ENCODE measurements around the gene ZXDC.

The ZXDC gene

GRCh38 chr3:126407412-126408044, 68.2 kb downstream of the ZXDC start:
- no peak for DNase-seq
- H3K27ac ChIP-seq: no peak overlapping the region
- H3K4me3 ChIP-seq (ENCODE audit: low read depth, low read length): no peak overlapping the region
- no peaks in the 10 kb centered on the region for H3K36me3 ChIP-seq
- H3K27me3 ChIP-seq (ENCODE audit: insufficient read depth, low read depth, severe bottlenecking): no peaks in the 10 kb centered on the region
- no peaks in the 10 kb centered on the region for H3K9me3 ChIP-seq (ENCODE audit: severe bottlenecking)
- TF ChIP-seq CTCF (IDR thresholded peaks at IDR 0.05; ENCODE audit: low read depth, low read length): no peak

GRCh38 chr3:126406389-126407296, 69.0 kb downstream of the ZXDC start:
- no peaks in the 10 kb centered on the region for H3K27me3 ChIP-seq (ENCODE audit: insufficient read depth, low read depth, severe bottlenecking)
- H3K9me3 ChIP-seq (ENCODE audit: severe bottlenecking): no peaks in the 10 kb centered on the region
- H3K4me3 ChIP-seq (ENCODE audit: low read depth, low read length): no peak overlapping the region
- H3K27ac ChIP-seq: no peak overlapping the region
- no peak for TF ChIP-seq CTCF (IDR thresholded peaks at IDR 0.05; ENCODE audit: low read depth, low read length)
- DNase-seq: no peak
- no peaks in the 10 kb centered on the region for H3K36me3 ChIP-seq

GRCh38 chr3:126402666-126403302, 72.9 kb downstream of the ZXDC start:
- no peak for DNase-seq
- Histone ChIP-seq H3K4me3 (ENCODE audit: low read depth, low read length) (no peak overlapping the region), H3K27me3 (ENCODE audit: insufficient read depth, low read depth, severe bottlenecking) (no peaks in the 10 kb centered on the region)

GRCh38 chr3:126402178-126402577, 73.5 kb downstream of the ZXDC start:
- no peak for TF ChIP-seq CTCF (IDR thresholded peaks at IDR 0.05; ENCODE audit: low read depth, low read length)
- no peaks in the 10 kb centered on the region for H3K36me3 ChIP-seq
- no peak for DNase-seq
- no peak overlapping the region for H3K4me3 ChIP-seq (ENCODE audit: low read depth, low read length)
- H3K27me3 ChIP-seq (ENCODE audit: insufficient read depth, low read depth, severe bottlenecking): no peaks in the 10 kb centered on the region
- H3K27ac ChIP-seq: no peak overlapping the region
- no peaks in the 10 kb centered on the region for H3K9me3 ChIP-seq (ENCODE audit: severe bottlenecking)

More at GRCh38 chr3:126402666-126403302, 72.9 kb downstream of the ZXDC start:
- Histone ChIP-seq H3K27ac (no peak overlapping the region), H3K9me3 (ENCODE audit: severe bottlenecking) (no peaks in the 10 kb centered on the region), H3K36me3 (no peaks in the 10 kb centered on the region)
- TF ChIP-seq CTCF (IDR thresholded peaks at IDR 0.05; ENCODE audit: low read depth, low read length): no peak

GRCh38 chr3:126401611-126402160, 74.0 kb downstream of the ZXDC start:
- Histone ChIP-seq H3K27me3 (ENCODE audit: insufficient read depth, low read depth, severe bottlenecking) (no peaks in the 10 kb centered on the region), H3K36me3 (no peaks in the 10 kb centered on the region), H3K4me3 (ENCODE audit: low read depth, low read length) (no peak overlapping the region), H3K9me3 (ENCODE audit: severe bottlenecking) (no peaks in the 10 kb centered on the region), H3K27ac (no peak overlapping the region)
- no peak for DNase-seq
- no peak for TF ChIP-seq CTCF (IDR thresholded peaks at IDR 0.05; ENCODE audit: low read depth, low read length)
